Activated T-helper 2 cell treated with anti-CD3 and anti-CD28 coated beads, Interferon-gamma antibody, Interleukin-2, Interleukin-4, amounts not matched to agents 10 μg/mL and 5 μg/mL and 100 μg/mL, durations not matched to agents 14 hours and 24 hours and 36 hours (primary cell): ENCODE data around the gene NR6A1. TPM values are rescaled to one million over a fixed set of nuclear protein-coding genes. Genes with fewer than 3 reads are reported as not detected.

ENCODE experiments used
- DNase-seq: peaks from one replicate; pipeline ENCODE4 v3.0.0; 2021; ENCODE audit warnings: low spot score
- H3K27ac Mint-ChIP-seq: one replicate; pipeline ENCODE4 v1.8.0; 2021; ENCODE audit warnings: mixed read lengths
- H3K27me3 Mint-ChIP-seq: one replicate; pipeline ENCODE4 v1.8.0; 2021; ENCODE audit warnings: low read depth, mixed read lengths
- H3K36me3 Mint-ChIP-seq: one replicate; pipeline ENCODE4 v1.8.0; 2021; ENCODE audit warnings: low read depth, mixed read lengths
- H3K4me1 Mint-ChIP-seq: one replicate; pipeline ENCODE4 v1.8.0; 2021; ENCODE audit warnings: low read depth, mixed read lengths
- H3K4me3 Mint-ChIP-seq: one replicate; pipeline ENCODE4 v1.8.0; 2021; ENCODE audit warnings: low read depth, mild to moderate bottlenecking, moderate library complexity, mixed read lengths
- H3K9me3 Mint-ChIP-seq: one replicate; pipeline ENCODE4 v1.8.0; 2021; ENCODE audit warnings: mixed read lengths
- intact Hi-C: fragments of 100-400 bp; cut with micrococcal nuclease; formaldehyde crosslinking; loops from one replicate; pipeline ENCODE4 v1.15.1; 2023
- total RNA-seq: library from RNA; stranded (reverse); gene quantifications from 2 replicates; pipeline ENCODE4 v1.2.3, GENCODE V29; 2022

The NR6A1 gene
- total RNA-seq, 1 donor from 2014 or later, result 1.5 TPM

GRCh38 chr9:124471761-124472160, 299.4 kb downstream of the NR6A1 start:
- no peak overlapping the region for H3K27ac Mint-ChIP-seq

GRCh38 chr9:124470726-124471125, 300.4 kb downstream of the NR6A1 start:
- Mint-ChIP-seq H3K27me3 (no peaks in the 10 kb centered on the region), H3K36me3 (no peaks in the 10 kb centered on the region), H3K27ac (no peak overlapping the region), H3K4me3 (no peak overlapping the region), H3K9me3 (no peaks in the 10 kb centered on the region), H3K4me1 (no peaks in the 10 kb centered on the region)
- intact Hi-C loops, result no loop called here
- no peak for DNase-seq

More at GRCh38 chr9:124471761-124472160, 299.4 kb downstream of the NR6A1 start:
- Mint-ChIP-seq H3K9me3 (no peaks in the 10 kb centered on the region), H3K27me3 (no peaks in the 10 kb centered on the region), H3K36me3 (no peaks in the 10 kb centered on the region), H3K4me1 (no peaks in the 10 kb centered on the region), H3K4me3 (no peak overlapping the region)
- DNase-seq, result no peak
- intact Hi-C loops, result no loop called here

- Mint-ChIP-seq H3K4me3 (no peak overlapping the region), H3K4me1 (no peaks in the 10 kb centered on the region), H3K36me3 (no peaks in the 10 kb centered on the region), H3K27me3 (no peaks in the 10 kb centered on the region), H3K27ac (no peak overlapping the region), H3K9me3 (no peaks in the 10 kb centered on the region)
- DNase-seq, result no peak
- intact Hi-C loops, result no loop called here
Observed at GRCh38 chr9:124470306-124470705, 300.8 kb downstream of the NR6A1 start.

- Mint-ChIP-seq H3K36me3 (no peaks in the 10 kb centered on the region), H3K27ac (no peak overlapping the region), H3K9me3 (no peaks in the 10 kb centered on the region), H3K27me3 (no peaks in the 10 kb centered on the region), H3K4me3 (no peak overlapping the region), H3K4me1 (no peaks in the 10 kb centered on the region)
- intact Hi-C loops, result no loop called here
- DNase-seq, result no peak
Observed at GRCh38 chr9:124469011-124469832, 301.9 kb downstream of the NR6A1 start.

GRCh38 chr9:124468061-124468740, 302.9 kb downstream of the NR6A1 start:
- Mint-ChIP-seq H3K27me3 (peaks cover 3% of the 10 kb centered on the region), H3K9me3 (no peaks in the 10 kb centered on the region), H3K36me3 (no peaks in the 10 kb centered on the region), H3K27ac (no peak overlapping the region), H3K4me1 (no peaks in the 10 kb centered on the region), H3K4me3 (no peak overlapping the region)
- DNase-seq, result no peak
- intact Hi-C loops, result no loop called here

- intact Hi-C loops, result no loop called here
- peaks cover 8% of the 10 kb centered on the region for H3K27me3 Mint-ChIP-seq
- no peak overlapping the region for H3K4me3 Mint-ChIP-seq
- no peaks in the 10 kb centered on the region for H3K36me3 Mint-ChIP-seq
- no peak overlapping the region for H3K27ac Mint-ChIP-seq
- H3K9me3 Mint-ChIP-seq, result no peaks in the 10 kb centered on the region
- DNase-seq, result no peak
- no peaks in the 10 kb centered on the region for H3K4me1 Mint-ChIP-seq
Observed at GRCh38 chr9:124467410-124468060, 303.6 kb downstream of the NR6A1 start.

Other genes with a start within 250 kb of the NR6A1 start
- 0.11 TPM in 1 of 2 replicates, not detected in the other for gene OLFML2A, start 5.8 kb upstream of the NR6A1 start, total RNA-seq
- not detected in 2 replicates for gene WDR38, start 82.1 kb upstream of the NR6A1 start, total RNA-seq
- gene RPL35, start 90.6 kb upstream of the NR6A1 start, total RNA-seq, result 1,671 and 1,735 TPM in 2 replicates
- 76.4 and 76.7 TPM in 2 replicates for gene ARPC5L, start 90.8 kb upstream of the NR6A1 start, total RNA-seq
- 15.5 and 16.1 TPM in 2 replicates for gene GOLGA1, start 169.8 kb upstream of the NR6A1 start, total RNA-seq